Raji (cell line): ENCODE results near the gene FMNL2.

ENCODE experiments used
- POLR2A ChIP-seq: IDR thresholded peaks from 2 replicates; pipeline ENCODE4 v1.6.1; 2011; ENCODE audit warnings: low read depth, low read length, control low read depth; ENCODE audit not compliant: insufficient read depth

The FMNL2 gene

DNA sequence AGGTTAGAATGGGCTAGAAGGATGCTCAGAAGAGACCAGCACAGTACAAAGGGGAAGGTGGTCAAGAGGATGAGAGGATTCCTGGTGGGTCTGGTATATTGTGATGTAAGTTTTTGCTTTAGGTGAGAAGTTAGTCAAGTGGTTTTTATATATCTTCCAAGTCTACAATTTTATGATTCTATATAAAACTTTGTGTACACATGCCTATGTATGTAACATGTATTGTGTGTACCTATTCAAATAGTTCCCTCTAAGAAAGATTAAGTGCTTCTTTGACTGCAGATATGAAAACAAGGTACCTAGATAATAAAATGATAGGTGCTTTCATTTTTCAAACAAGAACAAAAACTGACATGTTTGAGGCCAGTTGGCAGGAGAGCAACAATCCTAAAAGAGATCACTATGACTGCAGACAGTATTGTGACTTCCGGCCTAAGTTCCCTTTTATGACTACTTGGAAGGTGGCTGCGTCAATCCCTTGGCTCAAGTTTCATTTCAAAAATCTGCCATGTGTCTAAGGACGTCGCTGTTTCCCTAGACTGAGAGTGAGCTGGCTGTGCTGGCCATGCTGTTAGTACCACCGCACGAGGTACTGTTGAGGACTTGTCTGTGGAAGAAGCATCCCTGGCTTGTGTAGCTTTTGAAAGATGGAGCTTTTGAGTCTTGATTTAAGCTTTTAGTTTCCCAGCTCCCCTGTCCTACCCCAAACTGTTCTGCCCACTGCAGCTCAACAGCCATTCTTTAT lies 259.2 kb downstream of the FMNL2 start:
- TF ChIP-seq POLR2A: no peak

GRCh38 chr2:152594792-152595191 lies 259.8 kb downstream of the FMNL2 start:
- no peak for TF ChIP-seq POLR2A

DNA sequence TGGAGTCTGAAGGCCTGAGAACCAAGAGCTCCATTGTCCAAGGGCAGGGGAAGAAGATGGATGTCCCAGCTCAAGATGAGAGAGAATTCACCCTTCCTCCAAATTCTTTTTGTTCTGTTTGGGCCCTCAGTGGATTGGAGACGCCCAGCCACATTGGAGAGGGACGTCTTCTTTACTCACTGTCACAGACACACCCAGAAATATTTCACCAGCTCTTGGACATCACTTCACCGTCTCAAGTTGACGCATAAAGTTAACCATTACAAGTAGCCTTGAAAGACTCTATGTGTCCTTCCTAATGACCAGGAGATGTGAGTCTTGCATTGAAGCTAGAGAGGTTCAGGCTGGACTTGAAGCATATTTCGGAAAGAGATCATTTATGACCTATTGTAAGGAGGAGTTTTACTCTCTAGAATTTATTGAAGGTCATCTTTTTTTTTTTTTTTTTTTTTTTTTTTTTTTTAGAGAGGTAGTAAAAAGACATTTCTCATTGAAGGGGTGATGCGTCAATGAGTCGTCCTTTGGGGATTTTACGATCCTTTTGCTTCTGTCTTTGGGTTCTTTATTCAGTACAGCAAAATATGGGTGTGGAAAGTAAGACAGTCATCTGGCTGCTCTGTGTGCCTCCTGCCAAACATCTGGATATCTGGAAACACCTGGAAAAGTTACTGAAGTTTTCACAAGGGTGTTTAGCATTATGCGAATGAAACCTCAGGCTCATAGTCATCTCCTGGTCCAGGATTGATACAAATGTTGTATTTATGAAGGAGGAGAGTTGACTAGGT lies 264.2 kb downstream of the FMNL2 start:
- no peak for TF ChIP-seq POLR2A

DNA sequence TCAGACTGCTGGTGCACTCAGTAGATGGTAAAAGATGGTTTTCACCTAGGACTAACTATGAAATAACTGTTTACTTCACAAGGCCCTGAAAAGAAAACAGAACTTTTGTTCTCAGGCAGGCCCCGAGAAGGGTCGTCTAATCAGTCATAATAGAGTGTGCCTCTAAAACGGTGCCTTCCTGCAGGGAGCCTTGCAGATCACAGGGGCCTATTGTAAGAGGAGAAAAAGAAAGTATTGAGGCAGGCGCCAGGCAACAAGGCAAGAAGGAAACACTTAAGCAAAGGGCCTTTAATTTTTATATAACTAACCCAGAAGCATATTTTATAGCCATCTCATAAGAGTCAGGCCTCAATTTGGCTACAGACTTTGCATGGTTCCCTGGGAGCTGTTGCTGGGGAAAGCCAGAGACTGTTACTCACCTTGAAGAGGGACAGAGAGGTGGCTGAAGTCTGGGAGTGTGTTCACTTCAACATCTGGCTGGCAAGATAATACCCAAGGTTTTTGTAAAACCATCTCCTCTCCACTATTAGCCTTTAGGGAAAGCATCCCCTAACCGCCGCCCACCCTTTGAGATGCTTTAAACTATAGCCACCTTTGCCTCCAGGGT lies 265.2 kb downstream of the FMNL2 start:
- TF ChIP-seq POLR2A: no peak

DNA sequence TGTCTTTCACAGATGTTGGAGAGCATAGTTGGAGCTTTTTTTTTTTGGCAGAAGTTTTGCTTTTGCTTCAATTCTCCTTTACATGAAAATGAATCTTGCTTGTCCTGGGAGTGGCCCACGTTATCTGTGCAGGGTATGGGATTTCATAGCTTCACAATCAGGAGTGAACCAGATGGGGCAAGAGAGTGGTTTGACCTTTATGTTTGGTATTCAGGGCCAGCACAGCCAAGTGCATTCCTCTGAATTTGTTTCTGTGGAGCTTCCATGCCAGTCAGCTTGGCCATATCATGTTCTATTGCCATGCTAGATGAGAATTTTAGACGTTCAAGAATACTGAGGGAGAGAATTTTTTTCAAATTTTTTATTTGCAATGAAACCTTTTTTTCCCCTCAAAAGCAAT lies 265.7 kb downstream of the FMNL2 start:
- TF ChIP-seq POLR2A: no peak

- no peak for TF ChIP-seq POLR2A
Observed at GRCh38 chr2:152602750-152603149, 267.8 kb downstream of the FMNL2 start.

- no peak for TF ChIP-seq POLR2A
Observed at GRCh38 chr2:152603166-152603565, 268.2 kb downstream of the FMNL2 start.

- no peak for TF ChIP-seq POLR2A
Observed at GRCh38 chr2:152606081-152606480, 271.1 kb downstream of the FMNL2 start.

GRCh38 chr2:152606941-152607340 lies 272.0 kb downstream of the FMNL2 start:
- no peak for TF ChIP-seq POLR2A

DNA sequence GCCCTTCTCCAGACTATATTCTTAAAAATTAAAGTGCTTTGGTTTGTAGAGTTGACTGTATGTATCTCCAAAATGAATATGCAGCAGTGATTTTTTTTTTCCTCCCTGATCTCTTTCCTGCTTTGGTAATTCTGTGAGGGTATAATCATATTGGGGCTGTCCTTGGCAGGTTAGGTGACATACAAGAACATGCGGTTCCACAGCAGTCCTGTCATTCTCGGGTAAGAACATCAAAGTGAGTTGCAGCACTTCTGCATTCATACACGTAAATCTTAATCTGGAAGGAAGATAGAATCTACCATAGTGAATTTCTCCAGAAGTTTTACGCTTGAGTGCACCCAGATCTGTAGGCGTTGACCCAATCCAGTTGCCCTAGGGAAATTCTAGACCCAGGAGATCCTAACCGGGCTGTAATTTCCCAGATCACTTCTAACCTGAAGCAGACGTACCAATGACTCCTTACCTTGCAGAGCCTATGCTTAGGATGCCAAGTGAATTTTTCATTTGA lies 272.9 kb downstream of the FMNL2 start:
- TF ChIP-seq POLR2A: no peak

- no peak for TF ChIP-seq POLR2A
Observed at GRCh38 chr2:152609154-152609553, 274.2 kb downstream of the FMNL2 start.

- no peak for TF ChIP-seq POLR2A
Observed at GRCh38 chr2:152609699-152610098, 274.7 kb downstream of the FMNL2 start.

- TF ChIP-seq POLR2A: no peak
Observed at GRCh38 chr2:152611458-152612231, 276.7 kb downstream of the FMNL2 start.

- no peak for TF ChIP-seq POLR2A
Observed at GRCh38 chr2:152613235-152613634, 278.3 kb downstream of the FMNL2 start.

- TF ChIP-seq POLR2A: no peak
Observed at GRCh38 chr2:152615177-152615576, 280.2 kb downstream of the FMNL2 start.

DNA sequence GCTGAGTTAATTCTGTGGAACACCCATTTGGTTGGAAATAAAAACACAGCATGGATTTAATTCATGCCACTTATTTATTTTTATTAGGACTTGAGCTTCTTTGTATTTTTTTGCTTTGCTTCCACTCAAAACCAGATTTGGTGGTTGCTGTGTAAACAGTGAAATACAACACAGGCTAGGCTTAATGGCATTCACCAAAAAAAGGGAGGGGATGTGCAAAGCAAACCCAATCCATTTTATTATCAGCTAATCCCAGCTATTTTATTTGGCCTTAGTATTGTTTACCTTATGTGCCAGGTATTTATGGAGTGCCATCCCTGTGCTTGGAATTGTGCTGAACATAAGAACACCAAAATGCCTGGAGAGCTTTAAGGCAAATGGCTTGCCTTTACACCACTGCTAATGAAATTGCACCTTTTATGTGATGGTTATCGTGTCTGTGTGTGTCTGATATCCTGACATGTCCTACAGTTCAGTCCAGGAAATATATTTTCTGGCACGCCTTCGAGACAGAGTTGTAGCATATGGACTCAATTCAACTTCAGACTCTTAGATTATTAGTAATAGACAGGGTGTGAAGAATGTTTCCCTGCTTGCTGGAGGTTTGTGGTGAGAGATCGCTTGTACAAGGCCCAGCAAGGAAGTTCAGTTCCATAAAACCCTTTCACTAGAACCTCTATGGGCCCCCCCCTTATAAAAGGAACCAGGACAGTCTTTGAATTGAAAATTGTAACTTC lies 282.6 kb downstream of the FMNL2 start:
- no peak for TF ChIP-seq POLR2A
